Measurements from ENCODE around the gene CORO6. TPM values are rescaled to one million over a fixed set of nuclear protein-coding genes. Genes with fewer than 3 reads are reported as not detected.

CORO6 gene
- total RNA-seq, 1 experiment from 2014 or later = 2.3 TPM

GRCh38 chr17:29615048-29615385 lies 7.7 kb downstream of the CORO6 start:
- H3T11ph ChIP-seq (ENCODE audit: low read length) = no peak overlapping the region
- no peak overlapping the region for H3K14ac ChIP-seq (ENCODE audit: insufficient read depth, low read length)
- H3K27ac ChIP-seq (ENCODE audit: insufficient read length, low read depth, low read length) = no peak overlapping the region
- no peaks in the 10 kb centered on the region for H3K9me3 ChIP-seq (ENCODE audit: control insufficient read depth, low read depth, low read length)
- Mint-ChIP-seq H3K27me3 (ENCODE audit: low read depth) (peaks cover 68% of the 10 kb centered on the region), H3K9me3 (no peaks in the 10 kb centered on the region), H3K4me3 (peak overlapping the region in 1 of 2 experiments; percentile 69; a peak in 3 of 5 replicates), H3K27ac (no peak overlapping the region), H3K4me1 (peaks cover 24 to 53% of the 10 kb centered on the region in 2 experiments), H3K36me3 (ENCODE audit: insufficient read depth in 1 of 3, low read depth in 3 of 3) (peaks cover 2 to 10% (median 8%) of the 10 kb centered on the region in 3 experiments; a peak in 3 of 7 replicates)
- H4K8ac ChIP-seq (replicated peaks; ENCODE audit: insufficient read length, low read depth, low read length) = no peak overlapping the region
- no peak overlapping the region for H2BK15ac ChIP-seq (ENCODE audit: low read depth, low read length)
- peaks cover 9% of the 10 kb centered on the region for H3K23me2 ChIP-seq (ENCODE audit: insufficient read length, low read depth, low read length, poor library complexity, severe bottlenecking)
- DNase-seq = no peak
- no CpG with 5 or more reads among the region's 15 CpGs for WGBS (ENCODE audit: extremely low coverage, insufficient read length, low lambda C conversion rate)
- no peak overlapping the region for H3K56ac ChIP-seq (ENCODE audit: insufficient read length, low read depth, low read length)
- H3K4me1 ChIP-seq (ENCODE audit: insufficient read depth, low read length) = peaks cover 3% of the 10 kb centered on the region; the same call in 1 of the 2 replicates
- H3K79me2 ChIP-seq (ENCODE audit: insufficient read depth, low read length) = no peaks in the 10 kb centered on the region
- no peak overlapping the region for H2AFZ ChIP-seq (ENCODE audit: low read length)
- H3K18ac ChIP-seq (ENCODE audit: insufficient read length, low read depth, low read length) = no peak overlapping the region
- no peaks in the 10 kb centered on the region for H3K79me1 ChIP-seq (ENCODE audit: insufficient read depth, low read depth, low read length, poor library complexity, severe bottlenecking)
- no peak overlapping the region for H2BK120ac ChIP-seq (ENCODE audit: low read depth, low read length, poor library complexity, severe bottlenecking)
- H3K4me2 ChIP-seq (ENCODE audit: insufficient read depth, insufficient read length, low read length) = peak overlapping the region; percentile 26
- H3K27me3 ChIP-seq (ENCODE audit: insufficient read depth, low read length) = peaks cover 11% of the 10 kb centered on the region
- no peak overlapping the region for H2BK12ac ChIP-seq (ENCODE audit: insufficient read length, low read depth, low read length)
- H3K9ac ChIP-seq (ENCODE audit: extremely low read depth, insufficient read length, low read length) = no peak overlapping the region
- TF ChIP-seq, protein P1, sequence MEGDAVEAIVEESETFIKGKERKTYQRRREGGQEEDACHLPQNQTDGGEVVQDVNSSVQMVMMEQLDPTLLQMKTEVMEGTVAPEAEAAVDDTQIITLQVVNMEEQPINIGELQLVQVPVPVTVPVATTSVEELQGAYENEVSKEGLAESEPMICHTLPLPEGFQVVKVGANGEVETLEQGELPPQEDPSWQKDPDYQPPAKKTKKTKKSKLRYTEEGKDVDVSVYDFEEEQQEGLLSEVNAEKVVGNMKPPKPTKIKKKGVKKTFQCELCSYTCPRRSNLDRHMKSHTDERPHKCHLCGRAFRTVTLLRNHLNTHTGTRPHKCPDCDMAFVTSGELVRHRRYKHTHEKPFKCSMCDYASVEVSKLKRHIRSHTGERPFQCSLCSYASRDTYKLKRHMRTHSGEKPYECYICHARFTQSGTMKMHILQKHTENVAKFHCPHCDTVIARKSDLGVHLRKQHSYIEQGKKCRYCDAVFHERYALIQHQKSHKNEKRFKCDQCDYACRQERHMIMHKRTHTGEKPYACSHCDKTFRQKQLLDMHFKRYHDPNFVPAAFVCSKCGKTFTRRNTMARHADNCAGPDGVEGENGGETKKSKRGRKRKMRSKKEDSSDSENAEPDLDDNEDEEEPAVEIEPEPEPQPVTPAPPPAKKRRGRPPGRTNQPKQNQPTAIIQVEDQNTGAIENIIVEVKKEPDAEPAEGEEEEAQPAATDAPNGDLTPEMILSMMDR (conservative IDR thresholded peaks at IDR 0.05) = no peak
- H3K23ac ChIP-seq (ENCODE audit: insufficient read length, low read depth, low read length) = no peak overlapping the region
- H3K4ac ChIP-seq (ENCODE audit: low read depth, low read length) = no peak overlapping the region
- no peaks in the 10 kb centered on the region for H4K20me1 ChIP-seq (ENCODE audit: control insufficient read depth, insufficient read depth, insufficient read length)
- no peak overlapping the region for H4K5ac ChIP-seq (ENCODE audit: insufficient read length, low read depth, low read length)
- no peak overlapping the region for H4K91ac ChIP-seq (ENCODE audit: insufficient read length, low read depth, low read length)
- H2BK20ac ChIP-seq (ENCODE audit: low read depth, low read length, poor library complexity, severe bottlenecking) = no peak overlapping the region
- no peak overlapping the region for H2BK5ac ChIP-seq (ENCODE audit: insufficient read length, low read length)
- H2AK5ac ChIP-seq (ENCODE audit: insufficient read length, low read length) = no peak overlapping the region
